Erythroblast (primary cell): ENCODE measurements around the gene SCFD2.

Experiments used
- GATA1 ChIP-seq: IDR thresholded peaks from 2 replicates; pipeline ENCODE4 v1.6.1; 2011; ENCODE audit warnings: low read depth, mild to moderate bottlenecking, control low read depth, low read length, moderate library complexity
- POLR2A ChIP-seq: IDR thresholded peaks from 2 replicates; pipeline ENCODE4 v1.6.1; 2011; ENCODE audit warnings: mild to moderate bottlenecking, low read length

DNA sequence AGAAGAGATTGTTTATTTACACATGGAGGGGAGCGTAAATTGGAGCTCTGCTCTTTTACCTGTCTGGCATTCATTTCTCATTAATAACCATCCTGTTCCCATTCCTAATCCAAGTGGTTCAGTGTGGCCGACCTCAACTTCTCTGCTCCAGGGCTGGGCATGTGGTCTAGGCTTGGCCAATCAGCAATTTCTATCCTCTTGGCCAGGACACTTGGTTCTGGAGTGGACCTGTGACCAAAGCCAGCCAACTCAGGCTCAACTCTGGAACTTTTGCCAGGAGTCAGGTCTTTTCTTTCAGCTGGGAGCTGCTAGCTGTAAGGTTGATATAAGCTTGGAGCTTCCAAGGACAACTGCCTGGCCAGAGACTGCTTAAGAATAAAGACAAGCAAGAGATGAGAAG lies 519.4 kb downstream of the SCFD2 start:
- no peak for TF ChIP-seq POLR2A
- no peak for TF ChIP-seq GATA1
